ENCODE results near the gene CINP. TPM values are rescaled to one million over a fixed set of nuclear protein-coding genes. Genes with fewer than 3 reads are reported as not detected.
A peak's percentile ranks its signal among the peaks of the same experiment; 100 is the strongest.

Gene CINP
- total RNA-seq, 2 donors from 2014 or later: 32.5 to 36.5 TPM

- no peaks in the 10 kb centered on the region for H3K9me3 ChIP-seq
- H3K27me3 ChIP-seq (replicated peaks; ENCODE audit: insufficient read depth): no peaks in the 10 kb centered on the region
- no peak overlapping the region for H3K27ac ChIP-seq
- H3K36me3 ChIP-seq: peaks cover under 1% of the 10 kb centered on the region
- no peak overlapping the region for H3K4me3 ChIP-seq
- no peak for ATAC-seq (ENCODE audit: insufficient number of reproducible peaks, low FRiP score, low read depth)
- H3K4me1 ChIP-seq (ENCODE audit: control insufficient read depth in 1 of 2, low read depth in 2 of 2): no peaks in the 10 kb centered on the region
- no peak for TF ChIP-seq CTCF (IDR thresholded peaks at IDR 0.05)
- DNase-seq (ENCODE audit: low spot score): no peak
Observed at GRCh38 chr14:102371361-102371760, 8.7 kb upstream of the CINP start.

GRCh38 chr14:102370305-102370809, 7.7 kb upstream of the CINP start:
- Histone ChIP-seq H3K36me3 (no peaks in the 10 kb centered on the region), H3K4me1 (ENCODE audit: control insufficient read depth in 1 of 2, low read depth in 2 of 2) (no peaks in the 10 kb centered on the region), H3K27ac (no peak overlapping the region), H3K27me3 (replicated peaks; ENCODE audit: insufficient read depth) (no peaks in the 10 kb centered on the region), H3K9me3 (no peaks in the 10 kb centered on the region), H3K4me3 (no peak overlapping the region)
- no peak for TF ChIP-seq CTCF (IDR thresholded peaks at IDR 0.05)
- DNase-seq (ENCODE audit: low spot score): no peak
- ATAC-seq (ENCODE audit: insufficient number of reproducible peaks, low FRiP score, low read depth): no peak

- Histone ChIP-seq H3K9me3 (no peaks in the 10 kb centered on the region), H3K4me1 (ENCODE audit: control insufficient read depth in 1 of 2, low read depth in 2 of 2) (peaks cover 18 to 27% of the 10 kb centered on the region in 2 donors), H3K4me3 (peak overlapping the region; percentile 95), H3K27me3 (replicated peaks; ENCODE audit: insufficient read depth) (no peaks in the 10 kb centered on the region), H3K27ac (peak overlapping the region; percentile 79 to 88), H3K36me3 (peaks cover 4% of the 10 kb centered on the region)
- no peak for TF ChIP-seq CTCF (IDR thresholded peaks at IDR 0.05)
- DNase-seq (ENCODE audit: low spot score): peak; percentile 32
- peak; percentile 11 for ATAC-seq (ENCODE audit: insufficient number of reproducible peaks, low FRiP score, low read depth)
Observed at GRCh38 chr14:102363182-102363943, 673 bp upstream of the CINP start.

GRCh38 chr14:102362084-102362483, 606 bp downstream of the CINP start:
- H3K4me1 ChIP-seq (ENCODE audit: control insufficient read depth in 1 of 2, low read depth in 2 of 2): peaks cover 18 to 27% of the 10 kb centered on the region in 2 donors
- DNase-seq (ENCODE audit: low spot score) (no peak), ATAC-seq (ENCODE audit: insufficient number of reproducible peaks, low FRiP score, low read depth) (peak; percentile 56)
- no peaks in the 10 kb centered on the region for H3K9me3 ChIP-seq
- TF ChIP-seq CTCF (IDR thresholded peaks at IDR 0.05): no peak
- peak overlapping the region; percentile 79 to 88 for H3K27ac ChIP-seq
- H3K36me3 ChIP-seq: peaks cover 4% of the 10 kb centered on the region
- H3K4me3 ChIP-seq: peak overlapping the region; percentile 95
- no peaks in the 10 kb centered on the region for H3K27me3 ChIP-seq (replicated peaks; ENCODE audit: insufficient read depth)

- ATAC-seq (ENCODE audit: insufficient number of reproducible peaks, low FRiP score, low read depth) (no peak), DNase-seq (ENCODE audit: low spot score) (no peak)
- TF ChIP-seq CTCF (IDR thresholded peaks at IDR 0.05): no peak
- Histone ChIP-seq H3K27me3 (replicated peaks; ENCODE audit: insufficient read depth) (no peaks in the 10 kb centered on the region), H3K4me1 (ENCODE audit: control insufficient read depth in 1 of 2, low read depth in 2 of 2) (peaks cover 18 to 27% of the 10 kb centered on the region in 2 donors), H3K4me3 (no peak overlapping the region), H3K9me3 (no peaks in the 10 kb centered on the region), H3K36me3 (peaks cover 6% of the 10 kb centered on the region), H3K27ac (no peak overlapping the region)
Observed at GRCh38 chr14:102360388-102360787, 2.3 kb downstream of the CINP start.

Measured in thoracic aorta (tissue), 2 donors.